H54 (cell line): ENCODE data around the gene EML1.

Source experiments
- DNase-seq: peaks from one replicate; pipeline ENCODE4 v3.0.0; 2011; ENCODE audit warnings: low spot score, mixed read lengths; ENCODE audit not compliant: insufficient read length
- FAIRE-seq: peaks from 3 replicates; lab custom pipeline; 2011; peaks lifted over from hg19 to GRCh38; lab: Jason Lieb, UNC
- POLR2A ChIP-seq: IDR thresholded peaks from 2 replicates; pipeline ENCODE4 v1.6.1; 2011; ENCODE audit warnings: low read depth, mild to moderate bottlenecking, low read length

EML1 gene

DNA sequence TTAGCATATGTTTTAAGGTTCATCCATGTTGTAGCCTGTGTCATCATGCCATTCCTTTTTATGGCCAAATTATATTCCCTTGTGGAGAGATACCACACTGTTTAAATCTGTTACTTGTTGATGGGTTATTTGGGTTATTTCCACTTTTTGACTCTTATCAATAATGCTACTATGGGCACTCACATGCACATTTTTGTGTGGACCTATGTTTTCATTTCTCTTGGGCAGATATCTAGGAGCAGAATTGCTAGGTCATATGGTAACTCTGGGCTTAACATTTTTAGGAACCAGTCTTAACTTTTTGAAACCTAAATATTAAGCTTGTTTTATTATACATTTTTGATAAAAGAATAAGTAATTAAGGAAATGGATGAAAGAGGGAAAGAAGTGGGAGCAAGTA, 4.0 kb downstream of the EML1 start:
- FAIRE-seq, result no peak
- no peak for TF ChIP-seq POLR2A
- DNase-seq, result no peak

DNA sequence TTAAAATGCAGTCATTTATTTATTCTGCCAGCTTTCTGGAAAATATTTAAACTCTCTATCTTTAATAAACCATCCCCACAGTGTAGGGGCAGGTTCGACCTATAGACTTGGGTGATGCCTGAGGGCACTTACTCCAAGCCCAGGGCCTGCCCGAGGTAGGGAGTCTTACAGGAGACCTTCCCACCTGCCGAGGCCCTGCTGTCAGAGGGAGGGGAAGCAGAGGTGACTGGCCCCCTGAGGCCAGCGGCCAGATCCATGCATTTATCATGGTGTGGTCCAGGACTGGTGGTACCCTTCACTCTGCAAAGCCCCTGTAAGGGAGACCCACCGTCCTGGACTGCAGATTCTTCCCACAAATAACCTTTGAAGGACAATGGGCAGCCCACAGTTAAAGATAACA, 7.6 kb downstream of the EML1 start:
- DNase-seq (no peak), FAIRE-seq (no peak)
- no peak for TF ChIP-seq POLR2A

DNA sequence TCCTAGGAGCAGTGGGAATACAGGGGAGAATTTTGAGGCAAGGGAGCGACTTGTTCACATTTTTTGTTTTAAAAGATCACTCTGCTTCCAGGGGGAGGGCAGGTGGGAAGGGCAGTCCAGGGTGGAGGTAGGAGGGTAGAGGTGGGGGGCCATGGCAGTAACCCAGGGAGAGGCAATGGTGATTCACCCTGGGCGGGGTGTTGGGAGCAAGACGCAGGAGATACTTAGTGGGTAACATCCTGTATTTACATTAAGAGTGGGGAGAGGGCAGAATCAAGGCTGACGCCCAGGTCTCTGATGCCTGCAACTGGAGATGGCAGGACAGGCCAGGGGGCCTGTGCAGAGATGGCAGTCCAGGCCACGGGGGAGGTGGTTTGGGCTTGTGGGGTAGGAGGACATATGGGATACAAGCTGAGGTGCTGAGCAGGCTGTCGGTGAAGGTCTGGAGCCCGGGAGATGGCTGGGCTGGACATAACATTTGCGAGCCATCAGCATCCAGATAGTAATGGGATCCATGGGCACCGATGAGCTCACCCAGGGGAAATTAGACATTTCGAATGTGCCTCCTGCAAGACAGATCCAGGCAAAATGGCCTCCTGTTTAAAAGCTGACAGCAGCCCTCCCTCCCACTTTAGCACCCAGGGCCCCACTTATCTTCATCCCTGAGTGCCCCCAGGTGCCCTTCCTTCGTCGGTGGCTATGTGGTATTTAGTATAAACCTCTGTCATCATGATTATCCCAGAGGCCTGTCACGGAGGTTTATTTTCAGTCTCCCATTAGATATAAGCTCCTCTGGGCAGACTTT, 9.3 kb downstream of the EML1 start:
- no peak for FAIRE-seq
- no peak for DNase-seq
- TF ChIP-seq POLR2A, result no peak

DNA sequence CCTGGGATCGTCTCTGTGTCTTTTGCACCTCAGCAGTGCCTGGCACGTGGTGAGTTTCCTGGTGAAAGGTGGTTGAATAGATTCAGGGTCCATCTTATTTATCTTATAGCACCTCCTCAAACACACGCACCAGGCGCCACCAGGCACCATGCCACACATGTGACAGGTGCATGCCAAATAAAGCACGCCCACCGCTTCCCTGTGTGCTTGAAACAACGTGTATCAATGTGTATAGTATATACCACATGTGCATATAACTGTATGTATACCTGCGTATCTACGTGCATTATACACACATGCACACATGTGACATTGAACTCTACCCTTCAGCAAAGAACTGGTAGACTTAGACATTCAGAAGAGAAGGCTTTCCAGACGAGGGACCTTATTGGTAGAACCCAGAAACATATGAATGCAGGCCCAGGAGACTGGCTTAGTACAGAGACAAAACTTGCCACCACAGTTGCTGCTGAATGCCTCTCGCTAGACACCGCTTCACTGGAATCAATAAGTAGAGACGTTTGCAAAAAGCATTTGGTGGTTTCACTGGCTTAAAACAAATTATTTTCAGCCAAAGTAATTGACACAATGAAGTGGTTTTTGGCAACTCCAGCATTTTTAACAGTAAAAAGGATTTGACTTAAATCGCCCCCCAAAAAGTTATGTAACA, 10.0 kb downstream of the EML1 start:
- no peak for TF ChIP-seq POLR2A
- DNase-seq (no peak), FAIRE-seq (no peak)

DNA sequence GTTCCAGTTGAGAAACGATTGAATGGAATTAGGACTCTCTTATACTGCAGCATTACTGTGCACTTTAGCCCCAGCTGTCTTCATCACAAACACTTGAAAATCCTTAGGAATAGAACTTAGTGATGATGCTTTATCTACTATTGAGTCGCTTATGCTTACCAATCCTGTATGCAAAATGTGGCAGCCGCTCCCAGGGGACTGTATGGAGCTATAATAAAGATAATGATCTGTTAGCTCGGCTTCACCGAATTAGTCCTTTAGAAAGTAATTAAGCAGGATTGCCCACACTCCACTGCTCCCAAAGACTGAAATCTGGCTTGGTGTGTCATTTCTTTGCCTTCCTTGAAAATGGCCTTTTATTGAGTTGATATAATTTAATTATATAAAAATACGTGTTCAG, 10.6 kb downstream of the EML1 start:
- FAIRE-seq, result no peak
- TF ChIP-seq POLR2A, result no peak
- DNase-seq, result no peak

DNA sequence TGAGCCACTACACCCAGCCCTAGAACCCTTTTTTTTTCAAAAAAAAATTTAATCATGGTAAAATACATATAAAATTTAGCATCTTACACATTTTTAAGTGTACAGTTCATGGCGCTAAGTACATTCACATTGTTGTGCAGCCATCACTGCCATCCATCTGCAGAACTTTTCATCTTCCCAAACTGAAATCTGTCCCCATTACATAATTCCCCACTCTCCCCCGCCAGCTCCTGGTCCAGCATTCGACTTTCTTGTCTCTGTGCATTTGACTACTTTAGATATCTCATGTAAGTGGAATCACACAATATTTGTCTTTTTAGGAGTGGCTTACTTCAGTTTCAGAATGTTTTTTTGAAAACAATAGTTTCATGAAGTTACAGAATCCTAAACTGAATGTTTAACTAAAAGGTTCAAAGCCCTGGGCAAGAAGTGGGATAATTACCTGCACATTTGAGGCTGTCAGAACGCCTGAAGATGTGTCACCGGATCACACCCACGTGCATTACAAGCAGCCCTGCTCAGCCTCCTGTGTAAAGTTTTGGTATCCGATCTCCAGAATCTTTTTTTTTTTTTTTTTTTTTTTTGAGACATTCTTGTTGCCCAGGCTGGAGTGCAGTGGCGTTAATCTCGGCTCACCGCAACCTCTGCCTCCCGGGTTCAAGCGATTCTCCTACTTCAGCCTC, 12.7 kb downstream of the EML1 start:
- DNase-seq, result no peak
- no peak for TF ChIP-seq POLR2A
- FAIRE-seq, result no peak

DNA sequence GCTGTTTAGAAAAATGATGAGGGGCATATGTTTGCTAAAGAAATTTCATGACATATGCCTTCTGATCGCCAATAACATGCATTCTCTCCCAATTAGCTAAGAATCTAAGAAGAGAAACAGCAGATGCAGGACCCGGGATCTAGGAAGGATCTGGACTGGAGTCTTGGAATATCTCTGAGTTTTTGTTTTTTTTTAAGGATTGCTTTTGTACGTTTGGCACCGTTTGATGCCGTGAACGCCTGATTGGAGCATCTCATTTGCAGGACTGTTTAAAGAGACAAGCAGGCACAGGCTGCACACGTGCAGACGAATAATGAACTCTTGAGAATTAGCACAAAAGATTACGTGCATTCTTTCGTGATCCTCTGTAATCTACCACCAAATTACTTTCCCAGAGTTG, 13.6 kb downstream of the EML1 start:
- FAIRE-seq (no peak), DNase-seq (no peak)
- TF ChIP-seq POLR2A, result no peak

DNA sequence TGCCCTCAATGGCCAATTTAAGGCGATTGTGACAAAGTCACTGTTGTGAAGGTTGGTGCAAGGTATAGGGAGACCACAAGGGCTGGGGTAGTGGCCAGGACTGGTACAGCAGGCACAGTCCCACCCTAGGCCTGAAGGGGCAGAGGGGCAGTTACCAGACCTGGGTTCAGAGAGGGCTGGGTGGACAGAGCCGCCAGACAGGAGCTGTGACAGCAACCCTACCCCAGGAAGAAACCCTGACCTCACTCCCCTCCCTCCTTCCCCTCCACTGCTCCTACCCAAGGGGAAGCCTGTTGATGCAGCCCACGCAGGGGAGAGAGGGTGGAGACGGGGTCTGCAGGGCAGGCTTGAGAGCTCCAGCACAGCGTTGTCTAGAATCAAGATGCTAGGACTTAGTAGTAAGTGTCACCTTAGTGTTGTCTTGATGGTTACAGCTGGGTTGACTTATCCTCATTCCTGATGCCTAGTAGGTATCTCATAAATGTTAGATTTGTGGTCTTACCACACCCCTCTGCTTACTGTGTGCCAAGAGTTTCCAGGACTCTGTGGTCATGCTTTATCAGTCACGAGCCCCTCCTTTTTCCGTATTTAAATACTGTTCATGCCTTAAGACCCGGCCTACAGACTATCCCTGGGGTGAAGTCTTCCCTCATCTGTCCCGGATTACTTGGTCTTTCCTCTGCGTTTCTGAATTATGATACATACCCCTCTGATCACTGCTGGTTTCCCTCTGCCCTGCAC, 14.4 kb downstream of the EML1 start:
- TF ChIP-seq POLR2A, result no peak
- FAIRE-seq, result no peak
- no peak for DNase-seq

DNA sequence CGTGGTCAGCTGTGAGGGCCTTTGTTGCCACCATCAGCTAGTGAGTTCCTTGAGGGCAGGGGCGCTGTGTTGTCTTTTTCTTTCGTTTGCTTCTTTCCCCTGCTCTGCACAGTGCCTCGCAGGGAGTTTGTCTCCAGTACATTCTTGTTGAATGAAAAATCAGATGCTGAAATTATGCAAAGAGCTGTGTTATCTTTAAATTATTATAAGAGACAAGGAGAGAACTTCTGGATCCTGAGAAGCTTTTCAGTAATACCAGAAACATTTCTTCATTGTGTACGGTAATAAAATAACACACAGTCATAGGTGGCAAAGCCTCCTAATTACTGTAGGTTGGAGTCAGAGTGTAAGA, 14.9 kb downstream of the EML1 start:
- DNase-seq, result no peak
- TF ChIP-seq POLR2A, result no peak
- no peak for FAIRE-seq

DNA sequence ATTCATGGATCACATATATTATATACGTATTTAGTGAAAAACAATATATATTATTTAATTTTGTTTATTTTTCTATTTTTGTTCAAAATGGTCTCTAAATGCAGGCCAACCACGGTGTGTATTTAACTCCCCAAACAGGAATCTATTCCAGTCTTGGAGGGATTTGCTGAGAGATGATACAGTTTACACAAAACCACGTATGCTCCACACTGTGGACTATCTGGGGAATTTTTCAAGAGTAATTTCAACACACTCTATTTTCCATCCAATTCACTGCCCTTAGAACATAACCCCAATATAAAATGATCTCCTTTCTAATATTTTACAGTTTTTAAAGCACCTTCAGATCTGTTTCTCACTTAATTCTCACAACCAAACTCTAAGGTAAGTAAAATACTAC, 15.3 kb downstream of the EML1 start:
- DNase-seq (no peak), FAIRE-seq (no peak)
- no peak for TF ChIP-seq POLR2A

DNA sequence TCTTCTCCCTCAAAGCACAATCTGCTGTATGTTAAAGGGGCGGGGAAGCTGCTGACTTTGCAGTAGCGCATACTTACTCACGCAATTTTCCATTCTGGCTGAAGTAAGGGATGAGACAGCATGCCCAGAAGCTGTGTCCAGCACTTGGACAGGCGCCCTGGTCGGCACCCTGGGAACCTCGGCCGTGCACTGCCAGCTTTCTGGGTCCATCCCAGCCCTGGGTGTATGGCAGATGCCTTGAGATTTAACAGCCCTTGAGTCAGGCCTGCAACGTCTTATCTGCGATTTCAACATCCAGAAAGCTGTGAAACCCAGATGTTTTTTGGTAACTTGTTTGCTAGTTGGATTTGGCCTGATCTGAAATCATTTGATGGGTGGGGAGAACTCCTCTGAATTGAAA, 16.1 kb downstream of the EML1 start:
- DNase-seq (no peak), FAIRE-seq (no peak)
- TF ChIP-seq POLR2A, result no peak

DNA sequence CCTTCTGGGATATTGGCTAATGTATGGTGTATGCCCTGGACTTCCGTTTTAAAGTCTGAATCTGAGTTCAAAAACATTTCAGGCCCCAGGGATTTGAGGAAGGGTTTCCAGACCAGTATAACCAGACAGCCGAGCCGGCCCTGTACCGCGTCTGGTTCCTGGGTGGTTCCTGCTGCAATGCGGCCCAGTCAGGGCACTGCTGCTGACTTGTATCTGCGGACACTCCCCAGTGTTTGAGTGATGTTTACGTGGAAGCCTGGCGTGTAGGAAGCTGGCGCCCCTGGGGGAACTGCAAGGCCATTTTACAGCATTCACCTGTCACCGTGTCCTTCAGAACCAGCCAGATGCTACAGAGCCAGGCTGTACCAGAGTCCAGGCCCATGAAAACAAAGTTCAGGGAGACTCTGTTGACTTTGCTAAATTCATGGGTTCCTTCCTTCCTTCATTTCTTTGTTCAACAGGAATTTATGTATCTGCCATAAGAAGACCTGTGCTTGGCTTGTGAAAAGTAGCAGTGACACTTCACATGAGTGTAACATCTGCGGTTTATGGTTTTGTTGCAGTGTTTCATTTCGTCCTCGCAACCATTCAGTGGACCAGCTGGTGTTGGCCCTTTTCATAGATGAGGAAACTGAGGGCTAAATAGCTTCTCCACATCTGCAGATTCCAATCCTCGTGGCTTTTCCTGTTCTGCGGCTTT, 16.8 kb downstream of the EML1 start:
- DNase-seq (no peak), FAIRE-seq (no peak)
- no peak for TF ChIP-seq POLR2A

DNA sequence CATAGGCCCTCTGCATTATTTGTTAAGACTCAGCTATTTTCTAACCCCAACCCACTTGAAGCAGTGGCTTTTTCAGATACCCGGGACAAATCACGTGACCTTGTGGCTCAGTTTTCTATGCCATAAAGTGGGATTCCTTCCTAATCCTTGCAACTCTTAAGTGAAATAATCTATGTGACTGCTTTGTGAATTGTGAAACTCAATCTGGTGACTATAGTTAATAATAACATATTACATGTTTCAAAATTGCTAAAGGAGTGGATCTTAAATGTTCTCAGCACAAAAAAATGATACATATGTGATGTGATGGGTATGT, 17.3 kb downstream of the EML1 start:
- TF ChIP-seq POLR2A, result no peak
- no peak for DNase-seq
- FAIRE-seq, result no peak
